Nephron progenitor cell (in vitro differentiated cells): Measurements from ENCODE around the gene PDZD2.

Experiments used
- DNase-seq: peaks from one replicate; pipeline ENCODE4 v3.0.0; 2021
- H3K27ac Mint-ChIP-seq: 2 replicates; pipeline ENCODE4 v1.8.0; 2021; ENCODE audit warnings: mild to moderate bottlenecking, moderate library complexity, mixed read lengths
- H3K27me3 Mint-ChIP-seq: 2 replicates; pipeline ENCODE4 v1.8.0; 2021; ENCODE audit warnings: mild to moderate bottlenecking, low read depth, mixed read lengths; ENCODE audit not compliant: poor library complexity
- H3K36me3 Mint-ChIP-seq: 2 replicates; pipeline ENCODE4 v1.8.0; 2021; ENCODE audit warnings: low read depth, mixed read lengths
- H3K4me1 Mint-ChIP-seq: 2 replicates; pipeline ENCODE4 v1.8.0; 2021; ENCODE audit warnings: mixed read lengths
- H3K4me3 Mint-ChIP-seq: 2 replicates; pipeline ENCODE4 v1.8.0; 2021; ENCODE audit warnings: mild to moderate bottlenecking, moderate library complexity, mixed read lengths
- H3K9me3 Mint-ChIP-seq: 2 replicates; pipeline ENCODE4 v1.8.0; 2021; ENCODE audit warnings: mild to moderate bottlenecking, moderate library complexity, mixed read lengths
- TF ChIP-seq, protein P1 (sequence below): fragments of 200-600 bp; sonication (generic); IDR thresholded peaks from 2 replicates; pipeline ENCODE4 v1.5.0; 2021; ENCODE audit warnings: antibody characterized with exemption

Gene PDZD2

DNA sequence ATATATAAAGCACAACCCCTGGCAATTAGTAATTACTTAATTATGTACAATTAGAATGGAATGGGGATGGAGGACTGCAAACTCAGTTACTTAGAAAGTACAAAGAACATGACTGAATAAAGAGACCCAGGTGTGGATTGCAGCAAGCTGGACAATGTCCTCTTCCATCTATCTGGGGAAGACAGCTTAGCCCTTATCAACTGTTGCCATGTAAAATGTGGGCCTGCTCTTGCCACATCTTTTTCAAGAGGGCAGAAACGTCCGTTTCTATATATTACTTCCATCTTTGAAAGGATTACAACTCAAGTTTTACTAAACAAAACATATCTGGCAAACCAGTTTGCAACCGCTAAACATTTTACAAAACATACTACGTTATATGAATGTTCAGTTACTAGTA is 509.0 kb downstream of the PDZD2 start:
- H3K27me3 Mint-ChIP-seq, result no peaks in the 10 kb centered on the region
- H3K9me3 Mint-ChIP-seq, result peaks cover 24% of the 10 kb centered on the region
- TF ChIP-seq, protein P1, sequence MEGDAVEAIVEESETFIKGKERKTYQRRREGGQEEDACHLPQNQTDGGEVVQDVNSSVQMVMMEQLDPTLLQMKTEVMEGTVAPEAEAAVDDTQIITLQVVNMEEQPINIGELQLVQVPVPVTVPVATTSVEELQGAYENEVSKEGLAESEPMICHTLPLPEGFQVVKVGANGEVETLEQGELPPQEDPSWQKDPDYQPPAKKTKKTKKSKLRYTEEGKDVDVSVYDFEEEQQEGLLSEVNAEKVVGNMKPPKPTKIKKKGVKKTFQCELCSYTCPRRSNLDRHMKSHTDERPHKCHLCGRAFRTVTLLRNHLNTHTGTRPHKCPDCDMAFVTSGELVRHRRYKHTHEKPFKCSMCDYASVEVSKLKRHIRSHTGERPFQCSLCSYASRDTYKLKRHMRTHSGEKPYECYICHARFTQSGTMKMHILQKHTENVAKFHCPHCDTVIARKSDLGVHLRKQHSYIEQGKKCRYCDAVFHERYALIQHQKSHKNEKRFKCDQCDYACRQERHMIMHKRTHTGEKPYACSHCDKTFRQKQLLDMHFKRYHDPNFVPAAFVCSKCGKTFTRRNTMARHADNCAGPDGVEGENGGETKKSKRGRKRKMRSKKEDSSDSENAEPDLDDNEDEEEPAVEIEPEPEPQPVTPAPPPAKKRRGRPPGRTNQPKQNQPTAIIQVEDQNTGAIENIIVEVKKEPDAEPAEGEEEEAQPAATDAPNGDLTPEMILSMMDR, result no peak
- no peak overlapping the region for H3K27ac Mint-ChIP-seq
- DNase-seq, result no peak
- H3K4me3 Mint-ChIP-seq, result no peak overlapping the region
- H3K36me3 Mint-ChIP-seq, result peaks cover 55% of the 10 kb centered on the region
- no peaks in the 10 kb centered on the region for H3K4me1 Mint-ChIP-seq

DNA sequence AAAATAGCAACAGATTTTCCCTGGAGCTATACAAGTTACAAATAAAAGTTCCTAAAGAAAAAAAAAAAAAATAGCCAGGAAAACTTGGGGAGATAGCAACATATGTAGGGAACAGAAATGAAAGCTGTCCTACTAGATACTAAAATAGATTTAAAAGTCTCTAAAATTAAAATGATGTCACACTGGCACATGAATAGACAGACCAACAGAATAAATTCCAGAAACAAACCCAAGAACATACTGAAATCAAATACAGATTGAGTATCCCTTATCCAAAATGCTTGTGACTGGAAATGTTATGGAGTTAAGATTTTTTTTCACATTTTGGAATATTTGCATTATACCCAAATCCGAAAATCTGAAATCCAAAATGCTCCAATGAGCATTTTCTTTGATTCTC is 511.4 kb downstream of the PDZD2 start:
- peaks cover 51% of the 10 kb centered on the region for H3K36me3 Mint-ChIP-seq
- peaks cover 10% of the 10 kb centered on the region for H3K9me3 Mint-ChIP-seq
- H3K4me1 Mint-ChIP-seq, result no peaks in the 10 kb centered on the region
- no peak overlapping the region for H3K4me3 Mint-ChIP-seq
- TF ChIP-seq, protein P1, result no peak
- no peak overlapping the region for H3K27ac Mint-ChIP-seq
- DNase-seq, result no peak
- H3K27me3 Mint-ChIP-seq, result no peaks in the 10 kb centered on the region

DNA sequence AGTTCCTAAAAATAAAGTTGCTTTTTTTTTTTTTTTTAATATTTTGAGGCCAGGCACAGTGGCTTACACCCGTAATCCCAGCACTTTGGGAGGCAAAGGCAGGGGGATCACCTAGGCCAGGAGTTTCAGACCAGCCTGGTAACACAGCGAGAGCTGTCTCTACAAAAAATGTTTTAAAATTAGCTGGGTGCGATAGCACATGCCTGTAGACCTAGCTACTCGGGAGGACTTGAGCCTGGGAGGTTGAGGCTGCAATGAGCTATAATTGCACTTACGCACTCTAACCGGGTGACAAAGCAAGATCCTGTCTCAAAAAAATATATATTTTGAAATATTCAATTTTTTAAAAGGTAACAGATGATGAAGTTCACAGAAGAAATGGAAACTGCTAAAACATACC is 512.3 kb downstream of the PDZD2 start:
- Mint-ChIP-seq H3K36me3 (peaks cover 49% of the 10 kb centered on the region), H3K9me3 (peaks cover 10% of the 10 kb centered on the region), H3K27me3 (no peaks in the 10 kb centered on the region), H3K4me1 (no peaks in the 10 kb centered on the region), H3K4me3 (no peak overlapping the region), H3K27ac (no peak overlapping the region)
- no peak for DNase-seq
- TF ChIP-seq, protein P1, result no peak

DNA sequence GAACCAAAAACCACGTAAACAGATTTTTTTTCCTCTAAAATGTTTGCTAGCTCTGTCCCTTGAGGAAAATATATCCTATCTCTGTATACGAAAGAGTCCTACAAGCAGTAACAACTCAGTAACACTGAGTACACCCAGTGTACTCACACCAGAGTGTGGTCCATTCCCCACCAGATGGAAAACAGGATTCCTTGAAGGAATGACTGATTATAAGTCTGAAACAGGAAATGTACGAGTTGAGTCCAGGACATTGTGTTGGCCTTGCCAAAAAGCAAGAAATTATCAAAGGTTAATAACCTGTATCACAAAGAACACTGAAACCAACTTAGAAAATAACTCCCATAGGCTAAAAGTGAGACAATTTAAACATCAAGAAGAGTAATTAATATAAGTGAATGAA is 514.8 kb downstream of the PDZD2 start:
- TF ChIP-seq, protein P1, result no peak
- no peak overlapping the region for H3K27ac Mint-ChIP-seq
- no peaks in the 10 kb centered on the region for H3K4me1 Mint-ChIP-seq
- no peaks in the 10 kb centered on the region for H3K27me3 Mint-ChIP-seq
- H3K9me3 Mint-ChIP-seq, result peaks cover 10% of the 10 kb centered on the region
- DNase-seq, result no peak
- H3K4me3 Mint-ChIP-seq, result no peak overlapping the region
- peaks cover 44% of the 10 kb centered on the region for H3K36me3 Mint-ChIP-seq

DNA sequence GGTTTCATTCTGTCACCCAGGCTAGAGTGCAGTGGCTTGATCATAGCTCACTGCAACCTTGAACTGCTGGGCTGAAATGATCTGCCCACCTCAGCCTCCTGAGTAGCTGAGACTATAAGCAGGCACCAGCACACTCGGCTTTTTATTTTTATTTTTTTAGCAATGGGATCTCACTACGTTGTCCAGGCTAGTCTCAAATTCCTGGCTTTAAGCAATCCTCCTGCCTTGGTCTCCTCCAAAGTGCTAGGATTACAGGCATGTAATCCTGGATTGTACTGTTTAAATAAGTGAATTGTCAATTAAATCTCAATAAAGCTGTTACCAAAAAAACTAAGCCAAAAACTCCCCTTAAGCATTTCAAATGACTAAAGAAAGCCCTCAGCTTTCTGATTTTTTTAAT is 516.3 kb downstream of the PDZD2 start:
- no peaks in the 10 kb centered on the region for H3K27me3 Mint-ChIP-seq
- H3K27ac Mint-ChIP-seq, result no peak overlapping the region
- H3K4me1 Mint-ChIP-seq, result no peaks in the 10 kb centered on the region
- peaks cover 36% of the 10 kb centered on the region for H3K36me3 Mint-ChIP-seq
- H3K4me3 Mint-ChIP-seq, result no peak overlapping the region
- no peak for DNase-seq
- TF ChIP-seq, protein P1, result no peak
- peaks cover 10% of the 10 kb centered on the region for H3K9me3 Mint-ChIP-seq

DNA sequence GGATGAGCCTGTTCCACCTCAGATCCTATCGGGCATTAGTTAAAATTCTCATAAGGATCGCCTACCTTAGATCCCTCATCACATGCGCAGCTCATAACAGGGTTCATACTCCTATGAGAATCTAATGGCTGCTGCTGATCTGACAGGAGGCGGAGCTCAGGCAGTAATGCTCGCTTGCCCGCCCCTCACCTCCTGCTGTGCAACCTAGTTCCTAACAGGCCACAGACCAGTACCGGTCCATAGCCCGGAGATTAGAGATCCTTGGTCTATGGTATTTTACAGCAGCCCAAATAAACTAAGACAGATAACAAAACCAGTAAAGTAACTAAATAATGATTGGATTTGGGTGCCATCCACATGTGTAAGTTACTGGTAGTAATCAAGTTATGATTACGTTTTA is 517.7 kb downstream of the PDZD2 start:
- Mint-ChIP-seq H3K27ac (no peak overlapping the region), H3K4me3 (no peak overlapping the region), H3K4me1 (no peaks in the 10 kb centered on the region), H3K36me3 (peaks cover 42% of the 10 kb centered on the region), H3K27me3 (no peaks in the 10 kb centered on the region), H3K9me3 (peaks cover 20% of the 10 kb centered on the region)
- DNase-seq, result no peak
- TF ChIP-seq, protein P1, result no peak
